SK-N-DZ (cell line): ENCODE measurements around the gene TRUB2.
"Not testable (repeated sequence)": the region's sequence is repeated elsewhere in the genome, so short reads cannot be mapped to it uniquely, and the experiment has no call there.

Source experiments
- DNase-seq: peaks from one replicate; pipeline ENCODE4 v3.0.0-alpha.2; 2015; ENCODE audit warnings: low spot score

Gene TRUB2

DNA sequence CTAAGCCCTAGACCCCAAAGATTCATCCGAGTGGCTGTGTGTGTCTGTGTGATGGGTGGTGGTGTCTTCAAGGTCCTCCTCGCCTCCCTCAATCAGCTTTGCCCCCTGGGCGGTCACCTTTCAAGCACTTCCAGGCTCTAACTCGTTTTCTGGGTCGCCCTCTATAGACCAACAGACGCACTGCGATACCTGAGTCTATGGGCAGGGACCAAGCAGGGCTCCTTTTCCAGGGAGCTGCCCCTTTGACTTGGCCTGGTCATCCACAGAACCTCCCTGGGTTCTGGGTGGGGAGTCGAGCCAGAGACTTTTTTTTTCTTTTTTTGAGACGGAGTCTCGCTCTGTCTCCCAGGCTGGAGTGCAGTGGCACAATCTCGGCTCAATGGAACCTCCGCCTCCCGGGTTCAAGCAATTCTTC, 19.2 kb upstream of the TRUB2 start:
- peak; percentile 78 for DNase-seq

DNA sequence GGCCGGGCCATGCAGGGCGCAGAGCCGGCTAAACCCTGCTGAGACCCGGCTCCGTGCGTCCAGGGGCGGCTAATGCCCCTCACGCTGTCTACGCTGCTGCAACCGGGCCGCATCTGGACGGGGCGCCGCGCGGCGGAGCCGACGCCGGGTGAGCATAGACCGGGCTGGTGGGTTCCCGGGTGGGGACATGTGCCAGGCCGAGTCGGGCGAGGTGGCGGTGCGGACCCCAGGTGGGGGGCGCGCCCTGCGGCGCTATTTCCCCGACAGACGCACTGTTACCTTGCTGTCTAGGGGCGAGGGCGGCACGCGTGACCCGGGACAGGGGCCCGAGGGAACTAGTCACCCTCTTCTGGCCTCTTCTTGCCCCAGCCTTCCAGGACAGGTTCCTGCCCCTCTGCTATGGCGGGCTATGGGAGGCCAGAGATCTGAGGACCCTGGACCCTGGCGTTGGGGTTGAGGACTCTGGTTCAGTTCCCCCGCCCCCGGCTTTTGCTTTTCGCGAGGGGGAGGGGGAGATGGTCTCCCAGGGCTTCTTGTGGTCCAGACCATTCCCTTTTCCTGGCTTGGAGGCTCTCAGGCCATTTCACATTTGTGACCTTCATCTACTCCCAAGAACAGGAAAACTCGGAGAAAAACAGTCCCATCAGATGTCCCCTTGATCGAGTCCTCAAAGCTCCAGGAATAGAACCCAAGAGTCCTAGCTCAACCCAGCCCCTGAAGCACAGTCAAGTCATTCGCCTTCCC, 18.6 kb upstream of the TRUB2 start:
- DNase-seq, result no peak

DNA sequence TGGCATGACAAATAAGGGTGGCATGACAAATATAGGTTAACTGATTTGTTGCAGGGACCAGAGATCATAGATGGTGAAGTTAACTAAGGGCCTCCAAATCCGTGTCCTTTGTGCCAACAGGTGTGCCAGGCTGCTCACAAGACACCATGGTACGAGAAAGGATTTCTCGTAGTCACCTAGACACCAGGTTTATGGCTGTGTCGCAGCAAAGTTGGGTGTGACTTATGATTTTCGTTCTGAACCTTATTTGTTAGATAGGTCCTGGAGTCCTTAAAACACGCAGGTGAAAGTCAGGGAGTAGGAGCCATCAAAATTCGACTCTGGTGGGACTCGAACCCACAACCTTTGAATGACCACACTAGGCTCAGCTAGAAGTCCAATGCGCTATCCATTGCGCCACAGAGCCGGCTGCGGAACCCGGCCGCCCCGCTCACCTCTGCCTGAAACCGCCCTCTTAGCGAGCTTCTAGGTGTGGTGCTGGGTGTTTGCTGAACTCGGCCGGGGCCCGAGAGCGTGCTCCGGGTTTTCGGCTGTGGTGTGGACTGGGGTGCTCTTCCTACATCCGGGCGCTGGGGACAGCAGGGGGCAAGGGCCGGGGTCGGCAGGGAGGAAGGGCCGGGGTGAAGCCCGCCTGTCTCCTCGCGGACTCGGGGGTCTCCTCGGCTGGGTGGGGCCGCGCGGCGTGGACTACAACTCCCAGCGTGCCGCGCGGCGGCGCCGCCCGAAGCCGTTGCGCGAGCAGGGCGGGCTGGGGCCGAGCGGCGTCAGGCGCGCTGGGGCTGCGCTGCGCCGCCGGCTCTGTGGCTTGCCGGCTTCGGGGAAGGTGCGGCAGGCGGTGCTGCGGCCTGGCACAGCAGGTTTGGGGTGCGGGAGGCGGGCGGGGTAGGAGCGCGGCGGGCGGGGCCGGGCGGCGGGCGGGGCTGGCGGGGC, 17.8 kb upstream of the TRUB2 start, which contains the start of gene SLC27A4:
Gene SLC27A4, plus strand, starts transcription at position 767 of the 930 bp plus-strand sequence. CDS start 2,606 bp downstream, outside the sequence.
- peak; percentile 70 for DNase-seq

DNA sequence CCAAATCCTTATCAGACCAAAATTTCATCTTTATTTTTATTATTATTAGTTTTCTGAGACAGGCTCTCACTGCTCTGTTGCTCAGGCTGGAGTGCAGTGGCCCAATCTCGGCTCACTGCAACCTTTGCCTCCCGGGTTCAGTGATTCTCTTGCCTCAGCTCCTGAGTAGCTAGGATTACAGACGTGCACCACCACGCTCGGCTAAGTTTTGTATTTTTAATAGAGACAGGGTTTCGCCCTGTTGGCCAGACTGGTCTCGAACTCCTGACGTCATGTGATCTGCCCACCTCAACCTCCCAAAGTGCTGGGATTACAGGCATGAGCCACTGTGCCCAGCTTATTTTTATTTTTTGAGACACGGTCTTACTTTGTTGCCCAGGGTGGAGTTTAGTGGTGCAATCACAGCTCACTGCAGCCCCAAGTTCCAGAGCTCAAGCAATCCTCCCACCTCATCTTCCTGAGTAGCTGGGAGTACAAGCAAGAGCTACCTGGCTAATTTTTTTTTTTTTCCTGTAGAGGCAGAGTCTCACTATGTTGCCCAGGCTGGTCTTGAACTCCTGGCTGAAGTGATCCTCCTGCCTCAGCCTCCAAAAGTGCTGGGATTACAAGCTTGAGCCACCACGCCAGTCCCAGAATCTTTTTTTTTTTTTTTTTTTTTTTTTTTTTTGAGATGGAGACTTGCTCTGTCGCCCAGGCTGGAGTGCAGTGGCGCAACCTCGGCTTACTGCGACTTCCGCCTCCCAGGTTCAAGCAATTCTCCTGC, 16.8 kb upstream of the TRUB2 start:
- DNase-seq, result not testable (repeated sequence)

DNA sequence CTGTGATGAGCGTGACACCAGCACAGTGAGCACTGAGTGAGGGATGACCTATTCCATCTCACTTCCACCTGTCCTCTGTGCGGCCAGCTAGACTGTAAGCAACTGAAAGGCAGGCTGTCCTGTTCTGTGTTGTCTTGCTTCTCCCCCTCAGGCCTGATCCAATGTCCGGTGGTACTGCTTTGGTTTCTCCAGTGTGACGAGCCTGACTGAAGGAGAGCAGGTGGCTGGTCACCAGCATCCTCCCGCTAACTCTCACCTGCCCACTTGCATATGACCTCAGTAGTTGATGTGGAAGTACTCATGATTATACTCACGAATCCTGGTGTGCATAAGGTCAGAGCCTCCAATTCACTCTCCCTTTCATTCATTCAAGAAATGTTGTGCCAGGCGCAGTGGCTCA, 15.7 kb upstream of the TRUB2 start:
- no peak for DNase-seq

DNA sequence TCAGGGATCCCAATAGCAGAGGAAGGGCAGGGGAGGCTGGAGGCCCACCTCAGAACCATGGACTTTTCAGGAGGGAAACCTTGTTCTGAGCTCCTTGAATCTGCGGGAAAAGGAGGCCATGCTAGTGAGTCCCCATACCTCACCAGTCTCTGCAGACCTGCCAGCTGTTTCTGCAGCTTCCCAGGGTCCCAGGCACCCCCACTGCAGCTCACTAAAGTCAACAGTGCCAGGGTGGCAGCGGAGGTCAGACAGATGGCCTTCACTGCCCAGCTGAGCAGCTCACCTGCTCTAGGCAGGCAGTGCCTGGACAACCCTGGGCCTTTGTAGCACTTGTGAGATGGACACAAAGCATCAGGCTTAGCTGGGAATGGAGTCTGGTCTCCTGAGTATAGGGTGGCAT, 13.7 kb upstream of the TRUB2 start:
- DNase-seq, result no peak

DNA sequence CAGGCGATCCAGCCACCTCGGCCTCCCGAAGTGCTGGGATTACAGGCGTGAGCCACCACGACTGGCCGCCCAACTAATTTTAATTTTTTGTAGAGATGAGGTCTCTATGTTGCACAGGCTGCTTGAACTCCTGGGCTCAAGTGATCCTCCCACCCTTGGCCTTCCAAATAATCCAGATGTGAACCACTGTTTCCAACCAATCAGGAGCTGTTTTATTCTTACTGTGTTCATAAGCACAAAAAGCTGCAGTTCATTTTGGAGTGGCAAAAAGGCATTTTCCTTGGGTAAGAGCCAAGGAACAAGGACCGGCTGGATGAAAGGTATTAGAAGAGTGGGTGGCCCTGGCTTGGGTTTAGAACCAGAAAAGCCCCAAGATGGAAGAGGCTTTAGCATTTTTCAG, 12.9 kb upstream of the TRUB2 start:
- DNase-seq, result no peak

DNA sequence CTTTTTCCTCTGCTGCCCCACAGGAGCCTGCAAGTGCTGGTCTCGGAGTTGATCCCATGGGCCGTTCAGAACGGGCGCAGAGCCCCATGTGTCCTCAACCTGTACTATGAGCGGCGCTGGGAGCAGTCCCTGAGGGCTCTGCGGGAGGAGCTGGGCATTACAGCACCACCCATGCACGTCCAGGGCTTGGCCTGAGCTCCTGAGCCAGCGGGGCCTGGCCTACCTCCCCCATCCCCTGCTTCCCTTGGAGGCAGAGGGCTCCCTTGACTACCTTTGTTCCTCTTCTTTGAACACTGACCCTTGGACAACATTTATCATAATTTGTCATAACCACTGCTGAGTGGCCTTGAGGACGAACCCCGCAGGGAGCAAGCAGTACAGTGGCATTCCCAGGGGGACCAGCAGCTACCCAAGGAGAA, 11.2 kb upstream of the TRUB2 start:
- no peak for DNase-seq

DNA sequence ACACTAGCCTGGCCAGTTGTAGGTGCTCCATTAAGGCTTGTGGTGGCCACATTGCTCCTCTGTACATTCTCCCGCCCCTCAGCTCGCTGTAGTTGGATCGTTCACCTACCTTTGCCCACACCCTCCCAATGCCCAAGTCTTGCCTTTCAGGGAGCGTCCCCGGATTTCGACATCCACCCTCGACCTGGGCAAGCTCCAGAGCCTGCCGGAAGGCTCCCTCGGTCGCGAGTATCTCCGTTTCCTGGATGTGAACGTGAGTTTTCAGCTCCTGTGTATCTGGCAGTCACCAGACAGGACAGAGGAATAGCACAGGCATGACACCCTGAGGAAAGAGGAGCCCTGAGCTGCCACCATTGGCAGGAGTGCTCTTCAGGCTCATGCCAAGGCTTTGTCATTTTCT, 3.4 kb upstream of the TRUB2 start:
- no peak for DNase-seq

DNA sequence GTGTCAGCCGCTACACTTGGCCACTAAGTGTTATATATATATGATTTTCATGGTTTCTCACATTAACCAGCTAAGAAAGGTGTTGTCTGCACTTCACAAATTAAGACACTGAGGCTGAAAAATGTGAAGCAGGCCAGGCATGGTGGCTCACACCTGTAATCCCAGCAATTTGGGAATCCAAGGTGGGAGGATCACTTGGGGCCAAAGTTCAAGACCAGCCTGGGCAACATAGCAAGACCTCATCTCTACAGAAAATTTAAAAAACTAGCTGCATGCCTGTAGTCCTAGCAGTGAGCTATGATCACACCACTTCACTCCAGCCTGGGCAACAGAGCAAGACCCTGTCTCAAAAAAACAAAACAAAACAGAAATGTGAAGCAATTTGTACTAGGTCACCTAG, 2.2 kb upstream of the TRUB2 start:
- no peak for DNase-seq

DNA sequence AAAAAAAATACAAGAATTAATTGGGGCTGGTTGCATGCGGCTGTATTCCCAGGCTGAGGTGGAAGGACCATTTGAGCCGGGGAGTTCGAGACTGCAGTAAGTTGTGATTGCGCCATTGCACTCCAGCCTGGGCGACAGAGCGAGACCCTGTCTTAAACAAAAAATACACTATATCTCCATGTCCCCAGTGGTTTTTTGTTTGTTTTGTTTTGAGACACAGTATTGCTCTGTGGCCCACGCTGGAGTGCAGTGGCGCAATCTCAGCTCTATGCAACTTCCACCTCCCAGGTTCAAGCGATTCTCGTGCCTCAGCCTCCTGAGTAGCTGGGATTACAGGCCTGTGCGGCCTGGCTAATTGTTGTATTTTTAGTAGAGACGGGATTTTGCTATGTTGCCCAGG, 1.5 kb upstream of the TRUB2 start:
- no peak for DNase-seq

DNA sequence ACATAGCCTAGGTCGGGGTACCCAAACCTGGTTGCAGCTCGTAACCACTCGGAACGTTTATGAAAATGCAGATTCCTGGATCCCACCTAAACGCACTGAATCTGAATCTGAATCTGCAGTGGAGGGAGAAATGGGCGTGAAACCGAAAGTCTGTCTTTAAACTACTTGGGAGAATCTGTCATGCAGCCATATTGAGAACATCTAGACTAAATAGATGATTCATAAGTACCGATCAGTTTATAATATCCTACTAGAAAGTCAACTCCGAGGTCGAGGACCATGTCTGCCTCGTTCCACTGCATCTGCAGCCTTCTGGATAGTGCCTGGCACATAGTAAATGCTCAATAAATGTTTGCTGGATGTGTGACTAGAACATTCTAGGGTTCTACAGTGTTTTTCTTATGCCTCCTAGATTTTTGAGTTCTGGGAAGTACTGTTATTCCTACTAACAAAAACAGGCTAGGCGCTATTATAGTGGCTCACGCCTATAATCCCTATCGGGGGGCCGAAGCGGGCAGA, 1.0 kb upstream of the TRUB2 start:
- DNase-seq, result no peak

DNA sequence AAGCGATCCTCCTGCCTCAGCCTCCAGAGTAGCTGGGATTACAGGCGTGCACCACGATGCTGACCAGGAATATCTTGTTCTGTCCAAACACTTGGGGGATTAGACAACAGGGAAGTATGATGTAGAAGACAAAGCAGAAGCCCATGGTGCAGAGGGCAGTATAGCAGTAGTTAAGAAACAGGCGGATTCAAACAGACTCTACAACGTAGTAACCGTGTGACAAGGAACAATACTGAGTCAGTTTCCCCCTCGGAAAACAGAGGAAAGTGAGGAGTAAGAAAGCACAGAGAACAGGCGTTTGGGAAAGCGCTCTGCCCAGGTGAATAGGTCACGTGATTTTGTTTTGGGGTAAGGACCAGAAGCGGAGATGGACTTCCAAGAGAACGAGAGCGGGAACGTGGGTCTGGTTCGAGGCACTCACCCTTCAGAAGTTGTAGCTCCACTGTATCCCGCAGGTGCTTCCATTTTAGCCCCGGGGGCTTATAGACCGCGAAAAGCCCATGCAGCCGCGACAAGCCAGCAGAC, 306 bp downstream of the TRUB2 start:
- DNase-seq, result no peak

DNA sequence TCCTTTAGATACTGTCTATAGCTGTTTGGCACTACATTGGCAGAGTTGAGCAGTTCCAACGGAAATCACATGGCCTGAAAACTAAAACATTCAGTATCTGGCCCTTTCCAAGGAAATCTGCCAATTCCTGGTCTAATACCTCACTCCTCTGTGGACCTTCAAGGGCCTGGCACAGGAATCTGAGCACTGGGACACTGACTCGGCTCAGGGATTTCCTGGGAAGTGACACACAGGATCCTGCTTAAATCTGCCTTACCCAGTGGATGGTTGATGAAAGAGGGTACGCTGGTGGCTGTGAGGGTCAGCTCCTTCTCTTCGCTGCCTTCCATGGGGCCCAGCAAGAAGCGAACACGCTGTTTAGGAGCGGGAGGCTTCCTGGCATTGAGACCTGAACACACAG, 904 bp downstream of the TRUB2 start:
- DNase-seq, result no peak

DNA sequence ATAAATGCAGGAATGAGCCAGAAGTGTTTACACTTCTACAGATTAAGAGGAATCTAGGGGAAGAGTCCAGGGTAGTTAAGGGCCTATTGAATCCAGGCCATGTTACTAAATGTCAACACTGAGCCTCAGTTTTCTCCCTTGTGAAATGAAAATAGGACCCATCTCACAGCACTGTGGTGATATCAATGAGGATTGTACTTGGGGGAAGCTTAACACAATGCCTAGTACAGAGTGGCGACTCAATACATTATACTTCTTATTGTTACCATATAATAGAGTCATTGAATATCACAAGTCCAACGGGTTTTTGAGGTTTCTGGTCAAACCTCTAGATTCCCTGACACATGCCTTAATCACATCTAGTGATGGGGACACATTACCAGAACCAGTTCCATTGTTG, 4.6 kb downstream of the TRUB2 start:
- DNase-seq, result no peak

DNA sequence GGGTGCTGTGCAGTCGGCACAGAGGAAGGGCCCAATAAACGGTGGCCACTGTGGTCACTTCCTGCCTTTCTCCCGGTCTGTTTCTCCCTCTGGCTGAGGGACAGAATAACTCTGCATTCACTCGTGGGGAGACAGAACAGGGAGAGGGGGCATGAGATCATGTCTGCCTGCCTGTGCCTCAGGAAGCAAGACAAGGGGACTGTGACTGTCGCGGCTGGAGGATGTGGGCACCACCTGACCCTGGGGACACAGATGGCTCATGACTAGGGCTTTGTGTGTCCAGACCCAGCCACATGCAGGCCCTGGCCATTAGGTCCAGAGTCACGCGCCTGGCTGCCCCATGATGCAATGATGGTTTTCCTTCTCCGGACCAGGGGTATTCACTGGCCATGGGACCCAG, 5.8 kb downstream of the TRUB2 start:
- no peak for DNase-seq

DNA sequence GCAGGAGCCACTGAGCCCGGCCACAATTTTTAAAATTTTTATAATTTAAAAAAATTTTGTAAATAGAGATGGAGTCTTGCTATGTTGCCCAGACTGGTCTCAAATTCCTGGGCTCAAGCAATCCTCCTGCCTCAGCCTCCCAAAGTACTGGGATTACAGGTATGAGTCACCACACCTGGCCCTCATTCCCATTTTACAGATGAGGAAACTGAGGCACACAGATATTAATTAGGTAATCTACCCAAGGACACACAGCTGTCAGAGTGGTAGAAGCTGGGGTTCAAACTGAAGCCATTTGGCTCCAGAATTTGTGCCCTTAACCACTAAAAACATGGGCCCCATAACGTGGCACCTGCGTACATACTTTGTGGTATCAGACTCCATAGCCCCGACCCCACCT, 7.5 kb downstream of the TRUB2 start:
- DNase-seq, result no peak

DNA sequence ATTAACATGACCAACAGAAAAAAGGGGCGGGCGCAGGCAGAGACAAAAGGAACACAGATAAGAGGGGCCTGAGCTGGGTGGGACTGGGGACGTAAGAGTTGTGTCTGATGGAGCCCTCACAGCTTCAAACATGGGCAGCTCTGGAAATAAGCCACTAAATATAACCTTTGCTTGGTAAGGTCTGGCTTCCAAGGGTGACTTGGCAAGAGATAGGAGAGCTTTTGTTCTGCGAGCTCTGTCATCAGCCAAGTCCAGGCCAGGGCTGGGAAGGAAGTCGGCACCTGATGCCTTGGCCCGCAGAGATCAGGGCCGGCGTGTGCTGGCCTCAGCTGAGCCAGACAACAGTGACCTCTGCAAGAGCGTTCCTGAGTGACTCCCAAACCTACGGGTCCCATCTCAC, 11.8 kb downstream of the TRUB2 start:
- DNase-seq, result no peak

DNA sequence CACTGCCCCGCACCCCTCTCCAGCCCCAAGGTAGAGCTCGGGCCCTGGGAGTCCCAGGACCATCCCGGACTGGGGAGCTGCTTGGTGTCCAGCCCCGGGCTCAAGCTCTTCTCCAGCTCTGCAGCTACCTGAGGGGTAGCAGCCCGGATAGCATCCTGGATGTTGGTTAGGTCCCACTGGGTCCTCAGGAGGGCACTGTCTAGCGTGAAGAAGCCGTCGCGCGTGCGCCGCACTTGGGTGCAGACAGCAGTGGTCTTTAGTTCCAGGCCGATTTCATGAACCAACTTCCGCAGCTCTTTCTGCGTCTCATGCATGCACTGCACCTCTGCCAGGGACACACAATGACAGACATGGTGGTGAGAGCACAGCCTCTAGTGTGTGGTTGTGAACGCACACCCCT, 12.7 kb downstream of the TRUB2 start:
- no peak for DNase-seq

DNA sequence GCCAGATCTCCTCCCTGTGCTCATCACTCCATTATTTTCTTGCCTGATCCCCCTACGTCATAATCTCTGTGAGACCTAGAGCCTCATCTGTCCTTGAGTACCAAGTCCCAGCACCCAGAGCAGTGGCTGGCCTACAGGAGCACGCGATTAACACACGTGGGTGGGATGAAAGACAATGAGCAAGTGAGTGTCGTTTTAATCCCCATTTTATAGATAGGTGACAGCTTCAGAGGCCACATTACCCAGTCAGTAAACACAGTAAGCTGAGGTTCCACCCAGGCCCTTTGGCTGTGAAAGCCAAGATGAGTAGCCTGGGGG, 17.3 kb downstream of the TRUB2 start:
- no peak for DNase-seq

DNA sequence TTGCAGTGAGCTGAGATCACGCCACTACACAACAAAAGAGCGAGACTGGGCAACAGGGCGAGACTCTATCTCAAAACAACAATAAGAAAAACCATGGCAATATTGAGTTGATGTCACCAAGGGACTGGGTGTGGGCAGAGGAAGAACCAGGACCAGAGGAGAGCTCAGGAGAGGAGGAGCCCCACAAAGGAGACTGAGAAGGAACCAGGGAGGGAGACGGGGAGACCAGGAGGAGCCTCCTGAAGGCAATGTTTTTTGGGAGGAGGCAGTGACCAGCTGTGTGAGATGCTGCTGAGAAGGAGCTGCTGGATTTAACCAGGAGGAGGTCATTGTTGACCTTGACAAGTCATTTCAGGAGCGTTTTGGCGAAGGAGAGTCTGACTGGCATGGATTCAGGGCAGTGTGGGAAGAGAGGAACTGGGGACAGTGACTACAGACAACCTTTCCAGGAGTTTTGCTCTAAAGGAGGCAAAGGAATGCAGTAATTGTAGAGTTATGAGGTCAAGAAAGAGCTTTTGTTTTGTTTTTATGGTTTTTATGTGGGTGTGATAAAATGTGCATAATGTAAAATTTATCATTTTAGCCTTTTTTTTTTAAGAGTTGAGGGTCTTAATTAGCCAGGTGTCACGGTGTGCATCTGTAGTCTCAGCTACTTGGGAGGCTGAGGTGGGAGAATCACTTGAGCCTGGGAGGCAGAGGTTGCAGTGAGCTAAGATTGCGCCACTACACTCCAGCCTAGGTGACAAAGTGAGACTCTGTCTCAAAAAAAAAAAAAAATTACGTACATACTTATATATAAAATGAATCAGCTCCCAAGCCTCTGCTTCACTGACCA, 17.9 kb downstream of the TRUB2 start:
- DNase-seq, result no peak
